Stimulated activated naive CD4-positive, alpha-beta T cell treated with Interleukin-2 at 50 U/mL for 16 hours (primary cell): Measurements from ENCODE around the gene MAGI2.
"Not testable (repeated sequence)": the region's sequence is repeated elsewhere in the genome, so short reads cannot be mapped to it uniquely, and the experiment has no call there.

ENCODE experiments used
- DNase-seq: peaks from one replicate; lab custom pipeline; 2025; lab: John Stamatoyannopoulos, UW

Gene MAGI2

GRCh38 chr7:79149831-79150230 lies 303.6 kb downstream of the MAGI2 start:
- no peak for DNase-seq

GRCh38 chr7:79142706-79143105 lies 310.8 kb downstream of the MAGI2 start:
- no peak for DNase-seq

- DNase-seq: no peak
Measured at GRCh38 chr7:79141252-79141651, 312.2 kb downstream of the MAGI2 start.

- DNase-seq: no peak
Measured at GRCh38 chr7:79137942-79138341, 315.5 kb downstream of the MAGI2 start.

- DNase-seq: no peak
Measured at GRCh38 chr7:79132844-79133451, 320.5 kb downstream of the MAGI2 start.

- no peak for DNase-seq
Measured at GRCh38 chr7:79130715-79131114, 322.8 kb downstream of the MAGI2 start.

GRCh38 chr7:79124331-79124730 lies 329.1 kb downstream of the MAGI2 start:
- DNase-seq: no peak

- DNase-seq: no peak
Measured at GRCh38 chr7:79118143-79118542, 335.3 kb downstream of the MAGI2 start.

- no peak for DNase-seq
Measured at GRCh38 chr7:79096361-79096805, 357.1 kb downstream of the MAGI2 start.

GRCh38 chr7:79093421-79093820 lies 360.0 kb downstream of the MAGI2 start:
- no peak for DNase-seq

GRCh38 chr7:79091661-79092060 lies 361.8 kb downstream of the MAGI2 start:
- DNase-seq: no peak

GRCh38 chr7:79091011-79091410 lies 362.5 kb downstream of the MAGI2 start:
- DNase-seq: no peak

GRCh38 chr7:79090543-79090942 lies 362.9 kb downstream of the MAGI2 start:
- no peak for DNase-seq

GRCh38 chr7:79084423-79084822 lies 369.0 kb downstream of the MAGI2 start:
- DNase-seq: no peak

GRCh38 chr7:79079919-79080554 lies 373.4 kb downstream of the MAGI2 start:
- DNase-seq: no peak

GRCh38 chr7:79078273-79078672 lies 375.2 kb downstream of the MAGI2 start:
- no peak for DNase-seq

- DNase-seq: not testable (repeated sequence)
Measured at GRCh38 chr7:79071187-79071586, 382.3 kb downstream of the MAGI2 start.

GRCh38 chr7:79064187-79064823 lies 389.2 kb downstream of the MAGI2 start:
- no peak for DNase-seq

- DNase-seq: no peak
Measured at GRCh38 chr7:79063019-79063698, 390.3 kb downstream of the MAGI2 start.

GRCh38 chr7:79060498-79060897 lies 393.0 kb downstream of the MAGI2 start:
- no peak for DNase-seq

GRCh38 chr7:79055722-79056415 lies 397.6 kb downstream of the MAGI2 start:
- DNase-seq: no peak

- DNase-seq: no peak
Measured at GRCh38 chr7:79051915-79052314, 401.6 kb downstream of the MAGI2 start.
